ENCODE results near the gene PIGR. TPM values are rescaled to one million over a fixed set of nuclear protein-coding genes. Genes with fewer than 3 reads are reported as not detected.

PIGR gene
- total RNA-seq (2014; rRNA removed; shearing (Covaris generic)), result not detected in 2 replicates
- not detected in 2 replicates for polyA plus RNA-seq (2014; cell fraction: nucleus; rRNA removed)

GRCh38 chr1:206946261-206946660 lies at the start of gene PIGR:
Gene PIGR (minus strand): TSS chr1:206946466. CDS start chr1:206940531, 5,935 bp downstream.
- DNase-seq (ENCODE audit: extremely low read depth, low read depth), result no peak

GRCh38 chr1:206992790-206993189 lies 46.5 kb upstream of the PIGR start:
- DNase-seq (ENCODE audit: extremely low read depth, low read depth), result no peak

GRCh38 chr1:206987873-206988272 lies 41.6 kb upstream of the PIGR start:
- DNase-seq (ENCODE audit: extremely low read depth, low read depth), result no peak

- DNase-seq (ENCODE audit: extremely low read depth, low read depth), result no peak
Measured at GRCh38 chr1:206986885-206987284, 40.6 kb upstream of the PIGR start.

GRCh38 chr1:206986402-206986801 lies 40.1 kb upstream of the PIGR start:
- DNase-seq (ENCODE audit: extremely low read depth, low read depth), result no peak

- no peak for DNase-seq (ENCODE audit: extremely low read depth, low read depth)
Measured at GRCh38 chr1:206985162-206985749, 39.0 kb upstream of the PIGR start.

GRCh38 chr1:206982216-206982615 lies 36.0 kb upstream of the PIGR start:
- DNase-seq (ENCODE audit: extremely low read depth, low read depth), result peak; percentile 58

- peak; percentile 24 for DNase-seq (ENCODE audit: extremely low read depth, low read depth)
Measured at GRCh38 chr1:206979379-206980043, 33.2 kb upstream of the PIGR start.

- no peak for DNase-seq (ENCODE audit: extremely low read depth, low read depth)
Measured at GRCh38 chr1:206978259-206978658, 32.0 kb upstream of the PIGR start.

GRCh38 chr1:206975306-206975705 lies 29.0 kb upstream of the PIGR start:
- no peak for DNase-seq (ENCODE audit: extremely low read depth, low read depth)

GRCh38 chr1:206974140-206974539 lies 27.9 kb upstream of the PIGR start:
- no peak for DNase-seq (ENCODE audit: extremely low read depth, low read depth)

GRCh38 chr1:206972728-206973127 lies 26.5 kb upstream of the PIGR start:
- DNase-seq (ENCODE audit: extremely low read depth, low read depth), result no peak

- no peak for DNase-seq (ENCODE audit: extremely low read depth, low read depth)
Measured at GRCh38 chr1:206971029-206971655, 24.9 kb upstream of the PIGR start.

- DNase-seq (ENCODE audit: extremely low read depth, low read depth), result no peak
Measured at GRCh38 chr1:206970446-206970845, 24.2 kb upstream of the PIGR start, which contains the start of gene FCAMR. Gene FCAMR (minus strand): TSS chr1:206970460. CDS start chr1:206970125, 335 bp downstream.

- no peak for DNase-seq (ENCODE audit: extremely low read depth, low read depth)
Measured at GRCh38 chr1:206969090-206969489, 22.8 kb upstream of the PIGR start.

GRCh38 chr1:206967096-206967849 lies 21.0 kb upstream of the PIGR start:
- DNase-seq (ENCODE audit: extremely low read depth, low read depth), result no peak

- no peak for DNase-seq (ENCODE audit: extremely low read depth, low read depth)
Measured at GRCh38 chr1:206965781-206966180, 19.5 kb upstream of the PIGR start.

- DNase-seq (ENCODE audit: extremely low read depth, low read depth), result no peak
Measured at GRCh38 chr1:206963740-206964139, 17.5 kb upstream of the PIGR start.

- no peak for DNase-seq (ENCODE audit: extremely low read depth, low read depth)
Measured at GRCh38 chr1:206963119-206963712, 16.9 kb upstream of the PIGR start.

GRCh38 chr1:206962272-206962671 lies 16.0 kb upstream of the PIGR start:
- no peak for DNase-seq (ENCODE audit: extremely low read depth, low read depth)

- DNase-seq (ENCODE audit: extremely low read depth, low read depth), result no peak
Measured at GRCh38 chr1:206961668-206962067, 15.4 kb upstream of the PIGR start.
